Mesodermal cell (in vitro differentiated cells): ENCODE data around the gene DUSP1.

Experiments used
- H3K27ac ChIP-seq: 2 replicates; pipeline ENCODE4 v1.7.0; 2013; ENCODE audit warnings: mild to moderate bottlenecking, low read depth, low read length, moderate library complexity; ENCODE audit not compliant: severe bottlenecking
- H3K36me3 ChIP-seq: 2 replicates; pipeline ENCODE4 v1.7.1; 2013; ENCODE audit warnings: mild to moderate bottlenecking, low read length, moderate library complexity; ENCODE audit not compliant: control insufficient read depth, insufficient read depth
- H3K4me1 ChIP-seq: one replicate; pipeline ENCODE4 v1.7.1; 2013; ENCODE audit warnings: mild to moderate bottlenecking, low read length; ENCODE audit not compliant: insufficient read depth, control insufficient read depth, poor library complexity, severe bottlenecking
- H3K4me3 ChIP-seq: 2 replicates; pipeline ENCODE4 v1.7.0; 2013; ENCODE audit warnings: low read length, control low read depth, mild to moderate bottlenecking; ENCODE audit not compliant: insufficient read depth, poor library complexity, severe bottlenecking; ENCODE audit errors: extremely low read depth
- H3K9me3 ChIP-seq: 2 replicates; pipeline ENCODE4 v1.7.1; 2013; ENCODE audit warnings: mild to moderate bottlenecking, low read length, moderate library complexity; ENCODE audit not compliant: control insufficient read depth
- WGBS, 2 experiments: methylation state at CpG; one replicate each; pipeline ENCODE4 v1.1.5; 2013; ENCODE audit warnings: missing lambda C conversion rate in 2 of 2; ENCODE audit not compliant: insufficient coverage in 2 of 2; 5-methylcytosine and 5-hydroxymethylcytosine counted together

Gene DUSP1

GRCh38 chr5:172719211-172719610, 51.8 kb downstream of the DUSP1 start:
- H3K4me3 ChIP-seq, result no peak overlapping the region
- peaks cover 18% of the 10 kb centered on the region for H3K4me1 ChIP-seq
- no peak overlapping the region for H3K27ac ChIP-seq
- WGBS, 2 experiments, result 83 to 84% methylated on average over 4 of the region's 4 CpGs
- no peaks in the 10 kb centered on the region for H3K9me3 ChIP-seq
- no peaks in the 10 kb centered on the region for H3K36me3 ChIP-seq

GRCh38 chr5:172718527-172719114, 52.4 kb downstream of the DUSP1 start:
- H3K9me3 ChIP-seq, result no peaks in the 10 kb centered on the region
- no peak overlapping the region for H3K4me3 ChIP-seq
- H3K36me3 ChIP-seq, result no peaks in the 10 kb centered on the region
- peaks cover 24% of the 10 kb centered on the region for H3K4me1 ChIP-seq
- H3K27ac ChIP-seq, result no peak overlapping the region
- WGBS, 2 experiments, result 88 to 91% methylated on average over 3 of the region's 3 CpGs
